Upper lobe of right lung (tissue), 1 donor: ENCODE data around the gene DUS2. TPM values are rescaled to one million over a fixed set of nuclear protein-coding genes. Genes with fewer than 3 reads are reported as not detected.

Source experiments
- ATAC-seq: fragments of 200-7000 bp; cut with Tn5 transposase; one replicate; pipeline ENCODE4 v1.9.1; 2020; ENCODE audit warnings: mild to moderate bottlenecking, moderate library complexity
- DNase-seq: peaks from one replicate; pipeline ENCODE4 v3.0.0-alpha.2; 2020
- H3K27ac ChIP-seq: fragments of 200-600 bp; one replicate; pipeline ENCODE4 v1.8.0; 2022
- H3K27me3 ChIP-seq: fragments of 200-600 bp; one replicate; pipeline ENCODE4 v1.8.0; 2022; ENCODE audit warnings: mild to moderate bottlenecking
- H3K36me3 ChIP-seq: fragments of 200-600 bp; one replicate; pipeline ENCODE4 v1.8.0; 2022
- H3K4me1 ChIP-seq: fragments of 200-600 bp; one replicate; pipeline ENCODE4 v1.8.0; 2022
- H3K4me3 ChIP-seq: fragments of 200-600 bp; one replicate; pipeline ENCODE4 v1.8.0; 2022; ENCODE audit warnings: mild to moderate bottlenecking
- H3K9me3 ChIP-seq: fragments of 200-600 bp; one replicate; pipeline ENCODE4 v1.8.0; 2022
- intact Hi-C: fragments of 100-400 bp; cut with DNase I; formaldehyde crosslinking; loops from one replicate; pipeline ENCODE4 v1.11.0; 2022
- long read RNA-seq: library from polyadenylated mRNA; unstranded; transcript quantifications from one replicate; pipeline ENCODE4 v2.0.0, GENCODE V29; 2021
- total RNA-seq: library from RNA; stranded (reverse); fragmentation: NEBNext Ultra II Directional; extraction: Animal tissue kit (Norgen Biotek cat#: 25700); gene quantifications from one replicate; pipeline ENCODE4 v1.2.1, GENCODE V29; 2021
- TF ChIP-seq, protein P1 (sequence below): fragments of 200-600 bp; IDR thresholded peaks from one replicate; pipeline ENCODE4 v1.8.0; 2022; ENCODE audit warnings: antibody characterized with exemption
- donor health status: DM: no; HTN: yes; CAD: no; lungs with severe emphysema.

DUS2 gene
- total RNA-seq: 11.2 TPM
- long read RNA-seq, transcript DUS2-207 (17 exons, 2,310 nt): major isoform, 11 of 17 reads
- long read RNA-seq, partial matches to known transcripts: 2 of 17 reads
- long read RNA-seq, other reads (novel, unspliced or antisense): 3 of 17 reads

DNA sequence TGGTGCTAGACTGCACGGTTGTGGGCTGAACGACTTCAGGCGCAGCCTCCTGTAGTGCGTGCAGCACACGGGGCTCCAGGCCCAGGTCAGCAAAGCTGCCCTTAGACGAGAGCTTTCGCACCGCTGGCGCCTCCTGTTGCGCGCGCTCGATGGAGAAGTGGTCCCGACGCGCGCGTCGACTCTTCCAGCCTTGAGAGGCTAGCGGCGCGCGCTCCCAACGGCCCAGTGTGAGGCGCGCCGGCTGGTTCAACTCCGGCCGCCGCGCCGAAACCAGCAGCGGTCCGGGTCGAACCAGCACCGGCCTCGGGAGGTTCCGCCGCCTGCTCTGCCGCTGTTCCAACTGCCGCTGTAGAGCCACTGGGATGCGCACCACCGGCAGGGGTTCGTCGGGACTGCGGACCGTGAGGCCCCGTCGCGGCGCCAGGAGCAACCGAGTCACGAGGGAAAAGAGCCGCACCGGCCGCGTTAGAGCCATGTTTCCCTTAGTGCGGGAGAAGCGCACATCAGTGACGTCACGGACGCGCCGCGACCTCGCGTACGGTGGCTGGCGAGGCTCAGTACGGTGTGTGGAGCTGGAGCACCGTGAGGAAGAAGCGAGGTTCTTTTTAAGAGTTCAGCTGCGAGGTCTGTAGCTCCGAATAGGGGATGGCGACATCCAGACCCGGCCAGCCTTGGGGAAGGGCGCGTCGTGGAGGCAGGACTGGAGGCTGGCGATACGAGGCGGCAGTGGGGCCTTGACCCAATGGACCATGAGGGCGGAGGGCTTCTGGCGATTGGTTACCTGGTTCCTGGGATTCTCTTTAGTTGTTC is at the start of gene DUS2, which contains the start of gene DDX28:
Gene DUS2 (plus strand): TSS at position 557 of the 810 bp plus-strand sequence. CDS start 14,740 bp downstream, outside the sequence.
Gene DDX28 (minus strand): TSS at position 505 of the 810 bp plus-strand sequence. CDS start 30 bp downstream, at position 475.
- TF ChIP-seq, protein P1, sequence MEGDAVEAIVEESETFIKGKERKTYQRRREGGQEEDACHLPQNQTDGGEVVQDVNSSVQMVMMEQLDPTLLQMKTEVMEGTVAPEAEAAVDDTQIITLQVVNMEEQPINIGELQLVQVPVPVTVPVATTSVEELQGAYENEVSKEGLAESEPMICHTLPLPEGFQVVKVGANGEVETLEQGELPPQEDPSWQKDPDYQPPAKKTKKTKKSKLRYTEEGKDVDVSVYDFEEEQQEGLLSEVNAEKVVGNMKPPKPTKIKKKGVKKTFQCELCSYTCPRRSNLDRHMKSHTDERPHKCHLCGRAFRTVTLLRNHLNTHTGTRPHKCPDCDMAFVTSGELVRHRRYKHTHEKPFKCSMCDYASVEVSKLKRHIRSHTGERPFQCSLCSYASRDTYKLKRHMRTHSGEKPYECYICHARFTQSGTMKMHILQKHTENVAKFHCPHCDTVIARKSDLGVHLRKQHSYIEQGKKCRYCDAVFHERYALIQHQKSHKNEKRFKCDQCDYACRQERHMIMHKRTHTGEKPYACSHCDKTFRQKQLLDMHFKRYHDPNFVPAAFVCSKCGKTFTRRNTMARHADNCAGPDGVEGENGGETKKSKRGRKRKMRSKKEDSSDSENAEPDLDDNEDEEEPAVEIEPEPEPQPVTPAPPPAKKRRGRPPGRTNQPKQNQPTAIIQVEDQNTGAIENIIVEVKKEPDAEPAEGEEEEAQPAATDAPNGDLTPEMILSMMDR: no peak
- peak within 1 kb of the TSS; percentile 78 for H3K4me3 ChIP-seq
- DNase-seq: peak; percentile 96
- H3K36me3 ChIP-seq: peaks cover 7% of the 10 kb centered on the region
- H3K9me3 ChIP-seq: no peaks in the 10 kb centered on the region
- intact Hi-C loops: no loop called here
- peak; percentile 98 for ATAC-seq
- H3K27me3 ChIP-seq: no peaks in the 10 kb centered on the region
- peak within 1 kb of the TSS; percentile 87 for H3K27ac ChIP-seq
- peaks cover 22% of the 10 kb centered on the region for H3K4me1 ChIP-seq

DNA sequence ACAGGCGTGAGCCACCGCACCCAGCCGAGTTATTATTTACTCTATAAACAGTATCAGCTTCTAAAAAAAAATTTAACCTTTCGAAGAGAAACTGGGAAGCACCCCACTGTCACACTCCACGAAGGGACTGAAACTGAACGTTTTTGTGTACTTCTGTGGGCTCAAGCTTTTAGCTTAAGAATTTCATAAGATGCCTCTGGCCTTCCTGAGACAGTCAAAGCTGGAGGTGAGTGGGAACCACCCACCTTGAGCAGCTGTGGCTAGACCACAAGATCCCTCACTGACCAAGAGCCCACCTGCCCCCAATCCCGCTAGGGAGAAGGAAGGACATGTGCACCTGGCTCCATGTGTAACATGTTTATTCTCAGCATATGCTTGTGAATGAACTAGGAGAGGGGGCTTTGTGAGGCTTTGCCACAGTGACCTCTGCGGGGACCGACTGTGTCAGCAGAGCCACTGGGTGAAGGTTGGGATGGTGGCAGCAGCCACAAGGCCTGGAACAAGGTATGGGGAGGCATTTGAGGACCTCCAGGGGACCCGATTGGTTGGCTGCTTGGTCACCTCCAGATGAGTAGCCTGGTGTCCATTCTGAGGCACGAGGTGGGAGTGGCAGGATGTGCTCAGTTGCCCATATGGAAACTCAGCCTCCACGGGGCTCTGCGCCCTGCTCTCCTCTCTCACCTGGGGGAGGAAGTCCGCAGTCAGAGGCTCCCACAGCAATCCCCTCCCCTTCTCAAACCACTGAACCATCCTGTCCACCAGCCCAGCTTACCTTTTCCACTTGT is 47.6 kb upstream of the DUS2 start:
- ATAC-seq: no peak

DNA sequence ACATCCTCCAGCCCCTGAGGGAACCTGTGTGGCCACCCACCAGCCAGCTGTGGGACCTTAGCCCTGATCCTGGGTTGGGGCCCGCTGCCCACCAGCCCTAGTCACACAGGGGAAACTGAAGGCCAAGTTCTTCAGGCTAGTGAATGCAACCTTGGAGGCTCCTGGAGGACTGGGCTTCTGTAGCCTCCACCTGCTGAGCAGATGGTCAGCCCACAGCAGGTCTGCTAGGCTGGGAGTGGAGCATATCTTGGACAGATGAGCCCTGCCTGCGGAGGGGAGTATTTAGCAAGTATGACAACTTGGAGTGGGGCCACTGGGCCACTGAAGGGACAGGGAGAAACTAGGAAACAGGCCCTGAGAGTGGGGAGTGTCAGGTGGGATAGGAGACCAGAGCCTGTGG is 46.9 kb upstream of the DUS2 start:
- H3K27ac ChIP-seq: no peak overlapping the region
- H3K4me1 ChIP-seq: no peaks in the 10 kb centered on the region
- H3K4me3 ChIP-seq: no peak overlapping the region
- no peaks in the 10 kb centered on the region for H3K9me3 ChIP-seq
- intact Hi-C loops: no loop called here
- H3K27me3 ChIP-seq: no peaks in the 10 kb centered on the region
- no peak for ATAC-seq
- no peak for DNase-seq
- TF ChIP-seq, protein P1: no peak
- H3K36me3 ChIP-seq: no peaks in the 10 kb centered on the region

More for the DNA sequence above, 47.6 kb upstream of the DUS2 start:
- Histone ChIP-seq H3K4me1 (no peaks in the 10 kb centered on the region), H3K27ac (no peak overlapping the region), H3K36me3 (no peaks in the 10 kb centered on the region), H3K4me3 (no peak overlapping the region), H3K27me3 (no peaks in the 10 kb centered on the region), H3K9me3 (no peaks in the 10 kb centered on the region)
- intact Hi-C loops: no loop called here
- no peak for DNase-seq
- TF ChIP-seq, protein P1: no peak

DNA sequence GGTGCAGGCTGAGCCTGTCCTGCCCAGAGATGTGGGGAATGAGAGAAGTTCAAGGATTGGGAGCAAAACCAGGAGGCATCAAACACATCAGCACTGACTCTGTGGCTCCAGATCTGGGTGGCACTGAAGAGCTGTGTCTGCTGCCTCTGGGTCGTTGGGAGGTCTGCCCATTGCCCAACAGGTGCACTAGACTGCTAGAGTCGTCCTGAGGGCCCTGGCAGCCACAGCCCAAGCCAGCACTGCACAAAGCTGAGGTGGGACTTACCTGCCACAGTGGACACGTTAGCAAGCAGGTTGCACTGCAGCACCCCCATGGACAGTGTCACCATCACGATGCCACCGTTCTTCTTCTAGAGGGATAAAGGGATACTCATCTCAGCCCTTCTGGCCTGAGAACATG is 46.1 kb upstream of the DUS2 start:
- no peaks in the 10 kb centered on the region for H3K36me3 ChIP-seq
- no peaks in the 10 kb centered on the region for H3K27me3 ChIP-seq
- ATAC-seq: no peak
- H3K27ac ChIP-seq: no peak overlapping the region
- no peak for DNase-seq
- intact Hi-C loops: no loop called here
- TF ChIP-seq, protein P1: no peak
- H3K9me3 ChIP-seq: no peaks in the 10 kb centered on the region
- no peak overlapping the region for H3K4me3 ChIP-seq
- no peaks in the 10 kb centered on the region for H3K4me1 ChIP-seq

DNA sequence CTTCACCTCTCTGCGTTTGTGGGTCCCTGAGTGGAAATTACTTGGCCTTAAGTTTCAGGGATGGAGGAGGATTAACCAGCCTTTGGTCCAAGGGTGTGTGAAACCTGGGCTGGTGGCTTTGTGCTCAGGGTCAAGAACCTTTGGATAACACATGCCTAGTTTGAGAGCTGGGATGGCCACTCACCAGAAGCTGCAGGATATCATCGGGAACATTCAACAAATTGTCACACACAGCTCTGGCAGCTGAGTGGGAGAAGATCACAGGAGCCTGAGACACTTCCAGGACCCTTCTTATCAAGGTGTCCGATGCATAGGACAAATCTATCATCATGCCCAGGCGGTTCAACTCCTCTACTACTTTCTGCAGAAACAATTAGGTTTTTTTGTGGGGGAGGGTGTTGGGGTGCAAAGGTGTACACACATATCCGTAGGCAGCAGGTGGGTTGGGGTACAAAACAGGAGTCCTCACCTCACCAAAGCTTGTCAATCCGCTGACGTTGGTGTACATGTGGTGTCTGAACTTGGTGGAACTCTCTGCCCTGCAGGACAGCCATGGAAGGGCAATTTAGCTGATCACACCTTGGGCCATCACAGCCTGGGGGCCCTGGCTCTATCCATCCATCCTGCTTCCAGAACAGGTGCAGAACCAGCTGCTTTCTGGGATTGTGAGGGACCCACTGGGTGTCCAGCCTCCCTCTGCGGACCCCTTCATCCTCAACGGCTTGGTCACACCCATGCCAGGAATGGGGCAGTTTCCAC is 45.4 kb upstream of the DUS2 start:
- no peaks in the 10 kb centered on the region for H3K9me3 ChIP-seq
- ATAC-seq: no peak
- TF ChIP-seq, protein P1: no peak
- intact Hi-C loops: no loop called here
- H3K36me3 ChIP-seq: no peaks in the 10 kb centered on the region
- no peak overlapping the region for H3K4me3 ChIP-seq
- no peaks in the 10 kb centered on the region for H3K27me3 ChIP-seq
- H3K4me1 ChIP-seq: no peaks in the 10 kb centered on the region
- DNase-seq: no peak
- no peak overlapping the region for H3K27ac ChIP-seq
